ENCODE data around the gene ASXL2. TPM values are rescaled to one million over a fixed set of nuclear protein-coding genes. Genes with fewer than 3 reads are reported as not detected.
"Not testable (repeated sequence)": the region's sequence is repeated elsewhere in the genome, so short reads cannot be mapped to it uniquely, and the experiment has no call there.

The ASXL2 gene
- total and polyA plus RNA-seq, 2 donors from 2014 or later: 2.6 to 41.0 TPM

DNA sequence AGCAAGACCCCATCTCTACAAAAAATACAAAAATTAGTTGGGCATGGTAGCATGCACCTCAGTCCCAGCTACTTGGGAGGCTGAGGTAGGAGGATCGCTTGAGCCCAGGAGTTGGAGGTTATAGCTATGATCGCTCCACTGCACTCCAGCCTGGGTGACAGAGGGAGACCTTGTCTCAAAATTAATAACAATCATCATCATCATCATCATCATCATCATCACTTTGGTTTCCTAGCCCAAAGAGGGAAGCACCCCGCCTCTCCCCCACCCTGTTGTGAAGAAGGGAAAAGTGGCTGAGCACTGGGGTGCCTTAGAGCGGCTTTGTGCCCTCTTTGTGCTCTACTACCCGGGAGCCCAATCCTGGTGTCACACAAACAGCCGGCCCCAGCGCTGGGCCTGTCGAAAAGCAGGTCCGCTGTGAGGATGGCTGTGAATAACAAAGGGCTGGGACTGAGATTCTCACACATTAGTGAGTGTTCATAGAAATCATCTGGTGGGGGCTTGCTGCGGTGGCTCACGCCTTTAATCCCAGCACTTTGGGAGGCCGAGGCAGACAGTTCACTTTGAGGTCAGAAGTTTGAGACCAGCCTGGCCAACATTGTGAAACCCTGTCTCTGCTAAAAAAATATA lies 42.6 kb upstream of the ASXL2 start:
- no peaks in the 10 kb centered on the region for H3K27me3 ChIP-seq (ENCODE audit: control insufficient read depth, insufficient read depth, low read length)
- no peaks in the 10 kb centered on the region for H3K4me1 ChIP-seq (ENCODE audit: control insufficient read depth in 2 of 3, insufficient read depth in 2 of 3, low read depth in 1 of 3, low read length in 3 of 3)
- TF ChIP-seq, protein P1, sequence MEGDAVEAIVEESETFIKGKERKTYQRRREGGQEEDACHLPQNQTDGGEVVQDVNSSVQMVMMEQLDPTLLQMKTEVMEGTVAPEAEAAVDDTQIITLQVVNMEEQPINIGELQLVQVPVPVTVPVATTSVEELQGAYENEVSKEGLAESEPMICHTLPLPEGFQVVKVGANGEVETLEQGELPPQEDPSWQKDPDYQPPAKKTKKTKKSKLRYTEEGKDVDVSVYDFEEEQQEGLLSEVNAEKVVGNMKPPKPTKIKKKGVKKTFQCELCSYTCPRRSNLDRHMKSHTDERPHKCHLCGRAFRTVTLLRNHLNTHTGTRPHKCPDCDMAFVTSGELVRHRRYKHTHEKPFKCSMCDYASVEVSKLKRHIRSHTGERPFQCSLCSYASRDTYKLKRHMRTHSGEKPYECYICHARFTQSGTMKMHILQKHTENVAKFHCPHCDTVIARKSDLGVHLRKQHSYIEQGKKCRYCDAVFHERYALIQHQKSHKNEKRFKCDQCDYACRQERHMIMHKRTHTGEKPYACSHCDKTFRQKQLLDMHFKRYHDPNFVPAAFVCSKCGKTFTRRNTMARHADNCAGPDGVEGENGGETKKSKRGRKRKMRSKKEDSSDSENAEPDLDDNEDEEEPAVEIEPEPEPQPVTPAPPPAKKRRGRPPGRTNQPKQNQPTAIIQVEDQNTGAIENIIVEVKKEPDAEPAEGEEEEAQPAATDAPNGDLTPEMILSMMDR (IDR thresholded peaks at IDR 0.05; ENCODE audit: borderline replicate concordance, extremely low read depth, insufficient read depth): no peak
- no peak overlapping the region for H3K4me3 ChIP-seq (ENCODE audit: low read length in 3 of 3)
- H3K36me3 ChIP-seq (ENCODE audit: control insufficient read depth in 2 of 3, insufficient read depth in 3 of 3, low read length in 3 of 3): no peaks in the 10 kb centered on the region
- DNase-seq: peak in 1 of 5 donors; percentile 26
- no peak for FAIRE-seq
- H3K9ac ChIP-seq (ENCODE audit: low read length in 3 of 3): no peak overlapping the region
- H3K27ac ChIP-seq (ENCODE audit: low read depth in 2 of 2, low read length in 2 of 2): no peak overlapping the region
- no peaks in the 10 kb centered on the region for H3K9me3 ChIP-seq (ENCODE audit: control insufficient read depth in 2 of 3, insufficient read depth in 1 of 3, low read length in 3 of 3)
- intact Hi-C loops (cut with DNase I): no loop called here

DNA sequence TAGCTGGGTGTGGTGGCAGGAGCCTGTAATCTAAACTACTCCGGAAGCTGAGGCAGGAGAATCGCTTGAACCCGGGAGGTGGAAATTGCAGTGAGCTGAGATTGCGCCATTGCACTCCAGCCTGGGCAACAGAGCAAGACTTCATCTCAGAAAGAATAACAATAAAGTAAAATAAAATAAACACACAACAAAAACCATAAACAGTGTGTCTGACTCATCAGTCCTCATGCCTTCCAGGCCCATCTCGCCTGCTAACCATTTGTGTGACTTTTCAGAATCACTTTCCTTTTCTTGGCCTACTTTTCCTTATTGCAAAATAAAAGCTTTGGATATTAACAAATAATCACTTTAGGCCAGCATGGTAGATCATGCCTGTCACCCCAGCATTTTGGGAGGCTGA lies 42.0 kb upstream of the ASXL2 start:
- H3K4me3 ChIP-seq (ENCODE audit: low read length in 3 of 3): no peak overlapping the region
- intact Hi-C loops (cut with DNase I): no loop called here
- H3K27me3 ChIP-seq (ENCODE audit: control insufficient read depth, insufficient read depth, low read length): no peaks in the 10 kb centered on the region
- no peaks in the 10 kb centered on the region for H3K36me3 ChIP-seq (ENCODE audit: control insufficient read depth in 2 of 3, insufficient read depth in 3 of 3, low read length in 3 of 3)
- no peaks in the 10 kb centered on the region for H3K9me3 ChIP-seq (ENCODE audit: control insufficient read depth in 2 of 3, insufficient read depth in 1 of 3, low read length in 3 of 3)
- FAIRE-seq: no peak
- H3K4me1 ChIP-seq (ENCODE audit: control insufficient read depth in 2 of 3, insufficient read depth in 2 of 3, low read depth in 1 of 3, low read length in 3 of 3): no peaks in the 10 kb centered on the region
- peak in 1 of 5 donors; percentile 1 for DNase-seq
- H3K27ac ChIP-seq (ENCODE audit: low read depth in 2 of 2, low read length in 2 of 2): no peak overlapping the region
- no peak overlapping the region for H3K9ac ChIP-seq (ENCODE audit: low read length in 3 of 3)
- TF ChIP-seq, protein P1 (IDR thresholded peaks at IDR 0.05; ENCODE audit: borderline replicate concordance, extremely low read depth, insufficient read depth): no peak

DNA sequence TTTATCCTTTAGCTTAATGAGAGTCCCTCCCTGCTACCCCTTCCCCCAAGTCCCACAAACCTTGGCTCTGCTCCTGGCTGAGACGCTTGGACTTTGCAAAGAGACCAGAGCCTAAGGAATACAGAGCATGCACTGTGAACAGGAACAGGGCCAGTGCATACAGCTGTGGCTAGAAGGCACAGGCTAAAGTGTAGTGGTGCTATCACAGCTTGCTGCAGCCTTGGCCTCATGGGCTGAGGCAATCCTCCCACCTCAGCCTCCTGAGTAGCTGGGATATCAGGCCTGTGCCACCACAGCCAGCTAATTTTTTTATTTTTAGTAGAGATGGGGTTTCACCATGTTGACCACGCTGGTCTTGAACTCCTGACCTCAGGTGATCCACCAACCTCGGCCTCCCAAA lies 39.5 kb upstream of the ASXL2 start:
- no peak for FAIRE-seq
- intact Hi-C loops (cut with DNase I): no loop called here
- no peak overlapping the region for H3K9ac ChIP-seq (ENCODE audit: low read length in 3 of 3)
- H3K27ac ChIP-seq (ENCODE audit: low read depth in 2 of 2, low read length in 2 of 2): no peak overlapping the region
- DNase-seq: peak in 1 of 5 donors; percentile 17
- H3K4me3 ChIP-seq (ENCODE audit: low read length in 3 of 3): no peak overlapping the region
- no peaks in the 10 kb centered on the region for H3K36me3 ChIP-seq (ENCODE audit: control insufficient read depth in 2 of 3, insufficient read depth in 3 of 3, low read length in 3 of 3)
- H3K9me3 ChIP-seq (ENCODE audit: control insufficient read depth in 2 of 3, insufficient read depth in 1 of 3, low read length in 3 of 3): no peaks in the 10 kb centered on the region
- TF ChIP-seq, protein P1 (IDR thresholded peaks at IDR 0.05; ENCODE audit: borderline replicate concordance, extremely low read depth, insufficient read depth): no peak
- no peaks in the 10 kb centered on the region for H3K4me1 ChIP-seq (ENCODE audit: control insufficient read depth in 2 of 3, insufficient read depth in 2 of 3, low read depth in 1 of 3, low read length in 3 of 3)
- H3K27me3 ChIP-seq (ENCODE audit: control insufficient read depth, insufficient read depth, low read length): no peaks in the 10 kb centered on the region

DNA sequence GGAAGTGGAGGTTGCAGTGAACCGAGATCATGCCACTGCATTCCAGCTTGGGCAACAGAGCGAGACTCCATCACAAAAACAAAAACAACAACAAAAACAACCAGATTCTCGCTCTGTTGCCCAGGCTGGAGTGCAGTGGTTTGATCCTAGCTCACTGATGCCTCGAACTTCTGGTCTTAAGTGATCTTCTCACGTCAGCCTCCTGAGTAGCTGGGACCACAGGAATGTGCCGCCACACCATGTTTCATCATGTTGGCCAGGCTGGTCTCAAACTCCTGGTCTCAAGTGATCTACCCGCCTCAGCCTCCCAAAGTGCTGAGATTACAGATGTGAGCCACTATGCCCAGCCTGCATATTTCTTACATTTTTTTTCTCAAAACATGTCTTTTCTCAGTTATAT lies 39.1 kb upstream of the ASXL2 start:
- H3K9ac ChIP-seq (ENCODE audit: low read length in 3 of 3); H3K9me3 ChIP-seq (ENCODE audit: control insufficient read depth in 2 of 3, insufficient read depth in 1 of 3, low read length in 3 of 3); H3K36me3 ChIP-seq (ENCODE audit: control insufficient read depth in 2 of 3, insufficient read depth in 3 of 3, low read length in 3 of 3); FAIRE-seq; H3K4me1 ChIP-seq (ENCODE audit: control insufficient read depth in 2 of 3, insufficient read depth in 2 of 3, low read depth in 1 of 3, low read length in 3 of 3); H3K4me3 ChIP-seq (ENCODE audit: low read length in 3 of 3); H3K27me3 ChIP-seq (ENCODE audit: control insufficient read depth, insufficient read depth, low read length); H3K27ac ChIP-seq (ENCODE audit: low read depth in 2 of 2, low read length in 2 of 2); intact Hi-C loops (cut with DNase I): not testable (repeated sequence)
- peak in 1 of 5 donors; percentile 7 for DNase-seq

DNA sequence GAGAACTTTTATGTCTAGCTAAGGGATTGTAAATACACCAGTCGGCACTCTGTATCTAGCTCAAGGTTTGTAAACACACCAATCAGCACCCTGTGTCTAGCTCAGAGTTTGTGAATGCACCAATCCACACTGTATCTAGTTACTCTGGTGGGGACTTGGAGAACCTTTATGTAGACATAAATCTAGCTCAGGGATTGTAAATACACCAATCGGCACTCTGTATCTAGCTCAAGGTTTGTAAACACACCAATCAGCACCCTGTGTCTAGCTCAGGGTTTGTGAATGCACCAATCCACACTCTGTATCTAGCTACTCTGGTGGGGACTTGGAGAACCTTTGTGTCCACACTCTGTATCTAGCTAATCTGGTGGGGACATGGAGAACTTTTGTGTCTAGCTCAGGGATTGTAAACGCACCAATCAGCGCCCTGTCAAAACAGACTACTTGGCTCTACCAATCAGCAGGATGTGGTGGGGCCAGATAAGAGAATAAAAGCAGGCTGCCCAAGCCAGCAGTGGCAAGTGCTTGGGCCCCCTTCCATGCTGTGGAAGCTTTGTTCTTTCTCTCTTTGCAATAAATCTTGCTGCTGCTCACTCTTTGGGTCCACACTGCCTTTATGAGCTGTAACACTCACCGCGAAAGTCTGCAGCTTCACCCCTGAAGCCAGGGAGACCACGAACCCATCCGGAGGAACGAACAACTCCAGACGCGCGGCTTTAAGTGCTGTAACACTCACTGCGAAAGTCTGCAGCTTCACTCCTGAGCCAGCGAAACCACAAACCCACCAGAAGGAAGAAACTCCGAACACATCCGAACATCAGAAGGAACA lies 37.9 kb upstream of the ASXL2 start:
- H3K4me1 ChIP-seq (ENCODE audit: control insufficient read depth in 2 of 3, insufficient read depth in 2 of 3, low read depth in 1 of 3, low read length in 3 of 3); intact Hi-C loops (cut with DNase I); H3K27ac ChIP-seq (ENCODE audit: low read depth in 2 of 2, low read length in 2 of 2); H3K9ac ChIP-seq (ENCODE audit: low read length in 3 of 3); H3K9me3 ChIP-seq (ENCODE audit: control insufficient read depth in 2 of 3, insufficient read depth in 1 of 3, low read length in 3 of 3); FAIRE-seq; H3K36me3 ChIP-seq (ENCODE audit: control insufficient read depth in 2 of 3, insufficient read depth in 3 of 3, low read length in 3 of 3); H3K27me3 ChIP-seq (ENCODE audit: control insufficient read depth, insufficient read depth, low read length); H3K4me3 ChIP-seq (ENCODE audit: low read length in 3 of 3): not testable (repeated sequence)
- peak in 2 of 5 donors; percentile 39 to 60 for DNase-seq

DNA sequence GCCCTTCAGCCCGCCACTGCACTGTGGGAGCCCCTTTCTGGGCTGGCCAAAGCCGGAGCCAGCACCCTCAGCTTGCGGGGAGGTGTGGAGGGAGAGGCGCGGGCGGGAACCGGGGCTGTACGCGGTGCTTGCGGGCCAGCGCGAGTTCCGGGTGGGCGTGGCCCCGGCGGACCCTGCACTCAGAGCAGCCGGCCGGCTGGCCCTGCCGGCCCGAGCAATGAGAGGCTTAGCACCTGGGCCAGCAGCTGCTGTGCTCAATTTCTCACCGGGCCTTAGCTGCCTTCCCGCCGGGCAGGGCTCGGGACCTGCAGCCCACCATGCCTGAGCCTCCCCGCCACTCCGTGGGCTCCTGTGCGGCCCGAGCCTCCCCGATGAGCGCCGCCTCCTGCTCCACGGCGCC lies 37.1 kb upstream of the ASXL2 start:
- H3K27ac ChIP-seq (ENCODE audit: low read depth in 2 of 2, low read length in 2 of 2); H3K9me3 ChIP-seq (ENCODE audit: control insufficient read depth in 2 of 3, insufficient read depth in 1 of 3, low read length in 3 of 3); H3K4me3 ChIP-seq (ENCODE audit: low read length in 3 of 3); H3K36me3 ChIP-seq (ENCODE audit: control insufficient read depth in 2 of 3, insufficient read depth in 3 of 3, low read length in 3 of 3); intact Hi-C loops (cut with DNase I); H3K9ac ChIP-seq (ENCODE audit: low read length in 3 of 3); H3K27me3 ChIP-seq (ENCODE audit: control insufficient read depth, insufficient read depth, low read length); FAIRE-seq; H3K4me1 ChIP-seq (ENCODE audit: control insufficient read depth in 2 of 3, insufficient read depth in 2 of 3, low read depth in 1 of 3, low read length in 3 of 3): not testable (repeated sequence)
- DNase-seq: peak in 1 of 5 donors; percentile 32

Data from kidney (tissue), 14 donors.